GM10266 (cell line): ENCODE results near the gene HDGFL2.

Experiments used
- DNase-seq: peaks from one replicate; pipeline ENCODE4 v3.0.0; 2012; ENCODE audit errors: extremely low spot score
- CTCF ChIP-seq: IDR thresholded peaks from 2 replicates; pipeline ENCODE4 v1.5.1; 2012; ENCODE audit warnings: mild to moderate bottlenecking, low read depth; ENCODE audit not compliant: control insufficient read depth, insufficient read depth; ENCODE audit errors: missing control alignments

HDGFL2 gene

GRCh38 chr19:4445963-4446703 lies 26.0 kb upstream of the HDGFL2 start:
- TF ChIP-seq CTCF, result no peak
- DNase-seq, result no peak

DNA sequence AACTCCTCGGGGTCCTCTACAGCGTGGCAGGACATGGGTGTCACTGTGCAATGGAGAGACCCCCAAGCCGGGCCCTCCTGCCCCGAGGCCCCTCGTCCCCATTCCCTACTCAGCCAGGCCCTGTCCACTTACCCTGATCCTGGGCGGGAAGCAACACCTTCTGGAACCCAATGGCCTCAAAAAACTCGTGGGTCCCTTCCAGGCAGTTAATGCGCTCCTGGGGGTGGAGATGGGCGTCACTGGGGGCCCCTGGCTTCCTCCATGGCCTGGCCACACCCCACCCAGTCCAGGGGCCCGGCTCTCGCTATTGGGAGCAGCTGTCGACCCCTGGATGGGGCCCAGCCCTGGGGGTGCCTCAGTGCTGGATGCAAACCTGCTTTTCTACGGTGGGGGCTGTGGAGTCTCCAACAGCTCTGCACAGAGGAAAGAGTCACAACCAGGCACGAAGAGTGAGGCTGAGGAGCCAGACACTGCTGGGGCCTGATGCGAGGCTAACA lies 25.3 kb upstream of the HDGFL2 start:
- DNase-seq, result no peak
- TF ChIP-seq CTCF, result no peak

- no peak for DNase-seq
- no peak for TF ChIP-seq CTCF
These were observed 24.6 kb upstream of the HDGFL2 start for GRCh38 chr19:4447327-4448146.

GRCh38 chr19:4448147-4448985 lies 23.7 kb upstream of the HDGFL2 start:
- no peak for DNase-seq
- TF ChIP-seq CTCF, result no peak

DNA sequence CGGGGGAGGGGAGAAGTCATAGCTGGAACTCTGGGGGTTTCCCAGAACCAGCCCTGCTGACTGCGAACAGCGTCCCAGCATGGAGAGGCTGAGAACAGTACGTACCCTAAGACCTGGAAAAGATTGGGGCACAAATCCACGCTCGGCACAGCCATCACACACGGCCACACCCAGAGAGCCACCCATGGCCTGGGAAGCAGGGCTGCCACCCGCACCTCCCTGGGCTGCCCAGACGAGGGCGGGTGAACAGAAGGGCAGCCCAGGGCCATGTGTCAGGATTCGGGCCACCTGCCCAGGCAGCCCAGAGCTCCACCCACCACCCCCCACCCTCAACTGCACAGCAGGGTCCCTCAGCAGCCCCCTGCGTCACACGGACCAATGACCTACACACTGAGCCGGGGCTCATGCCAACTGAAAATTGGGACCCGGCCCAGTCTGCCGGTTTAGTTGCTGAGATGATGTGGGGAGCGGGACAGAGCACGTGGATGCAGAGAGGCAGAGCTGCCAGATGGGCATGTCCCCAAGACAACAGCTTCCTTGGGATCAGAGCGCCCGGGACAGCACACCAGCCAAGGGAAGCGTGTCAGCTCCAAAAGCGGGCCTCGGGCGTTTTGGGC lies 23.0 kb upstream of the HDGFL2 start:
- no peak for DNase-seq
- TF ChIP-seq CTCF, result no peak

DNA sequence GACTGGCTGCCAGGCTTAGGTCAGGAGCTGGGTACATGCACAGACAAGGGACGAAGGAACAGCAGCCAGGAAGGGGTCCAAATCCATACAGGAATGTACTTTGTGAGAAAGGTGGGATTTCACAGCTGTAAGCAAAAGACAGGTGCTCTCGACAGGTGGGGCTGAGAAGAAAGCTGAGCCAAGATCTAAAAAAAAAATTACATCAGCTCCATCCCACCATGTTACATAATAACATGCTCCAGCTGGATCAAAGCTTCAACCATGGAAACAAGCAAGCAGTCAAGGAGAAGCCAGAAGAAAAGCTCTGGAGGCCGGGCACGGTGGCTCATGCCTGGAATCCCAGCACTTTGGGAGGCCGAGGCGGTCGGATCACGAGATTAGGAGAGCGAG lies 22.5 kb upstream of the HDGFL2 start:
- TF ChIP-seq CTCF, result no peak
- no peak for DNase-seq
